Activated naive CD4-positive, alpha-beta T cell treated with anti-CD3 and anti-CD28 coated beads, Interleukin-2, amount 50 U/mL, for 24 hours (primary cell): ENCODE measurements around the gene POLR2J2.
"Not testable (repeated sequence)": the region's sequence is repeated elsewhere in the genome, so short reads cannot be mapped to it uniquely, and the experiment has no call there.

Source experiments
- H3K27ac Mint-ChIP-seq: one replicate; pipeline ENCODE4 v1.8.0; 2021; ENCODE audit warnings: mild to moderate bottlenecking, mixed read lengths
- H3K27me3 Mint-ChIP-seq: one replicate; pipeline ENCODE4 v1.8.0; 2021; ENCODE audit warnings: mixed read lengths
- H3K36me3 Mint-ChIP-seq: one replicate; pipeline ENCODE4 v1.8.0; 2021; ENCODE audit warnings: mixed read lengths
- H3K4me1 Mint-ChIP-seq: one replicate; pipeline ENCODE4 v1.8.0; 2021; ENCODE audit warnings: mixed read lengths
- H3K4me3 Mint-ChIP-seq: one replicate; pipeline ENCODE4 v1.8.0; 2021; ENCODE audit warnings: mild to moderate bottlenecking, mixed read lengths
- H3K9me3 Mint-ChIP-seq: one replicate; pipeline ENCODE4 v1.8.0; 2021; ENCODE audit warnings: mixed read lengths

Gene POLR2J2

DNA sequence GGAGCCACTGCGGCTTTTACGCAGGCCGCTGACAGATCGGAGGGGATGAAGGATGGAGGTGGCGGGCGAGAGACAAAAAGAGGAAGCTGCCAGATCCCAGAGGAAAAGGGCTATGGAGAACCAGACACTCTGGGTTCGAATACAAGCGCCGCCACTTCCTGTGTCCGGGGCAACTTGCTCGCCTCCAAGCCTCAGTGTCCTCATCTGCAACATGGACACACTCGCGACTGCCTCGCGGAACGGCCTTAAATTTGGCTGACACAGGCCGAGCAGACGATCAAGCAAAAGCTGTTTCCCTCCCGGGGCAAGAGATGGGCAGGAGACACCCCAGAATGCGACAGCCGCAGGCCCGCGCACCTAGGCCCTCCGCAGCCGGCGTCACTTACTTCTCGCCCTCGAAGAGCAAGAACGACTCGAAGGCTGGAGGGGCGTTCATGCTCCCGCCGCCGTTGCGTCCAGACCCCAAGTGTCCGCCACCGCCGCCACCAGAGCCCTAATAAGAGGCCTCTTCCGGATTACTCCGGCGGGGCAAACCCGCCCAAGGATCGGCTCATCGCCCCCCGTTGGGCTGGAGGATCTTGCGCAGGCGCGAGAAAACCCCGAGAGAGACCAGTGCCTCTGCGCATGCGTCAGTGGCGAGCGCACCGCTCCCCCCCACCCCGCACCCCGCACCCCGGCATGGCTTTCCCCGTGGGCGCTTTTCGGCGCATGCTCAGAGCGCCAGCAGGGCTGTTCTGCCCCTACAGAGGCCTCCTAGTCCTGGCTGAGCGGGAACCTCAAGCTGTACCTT lies at the start of gene POLR2J2:
POLR2J2 (minus strand) TSS at position 498 of the 790 bp plus-strand sequence; CDS start at position 436, 62 bp downstream.
- H3K27me3 Mint-ChIP-seq, H3K9me3 Mint-ChIP-seq, H3K36me3 Mint-ChIP-seq, H3K4me3 Mint-ChIP-seq, H3K27ac Mint-ChIP-seq, H3K4me1 Mint-ChIP-seq: not testable (repeated sequence)

GRCh38 chr7:102718491-102718890 lies 47.0 kb upstream of the POLR2J2 start:
- not testable (repeated sequence) for H3K9me3 Mint-ChIP-seq, H3K27me3 Mint-ChIP-seq, H3K4me1 Mint-ChIP-seq, H3K36me3 Mint-ChIP-seq, H3K4me3 Mint-ChIP-seq, H3K27ac Mint-ChIP-seq

DNA sequence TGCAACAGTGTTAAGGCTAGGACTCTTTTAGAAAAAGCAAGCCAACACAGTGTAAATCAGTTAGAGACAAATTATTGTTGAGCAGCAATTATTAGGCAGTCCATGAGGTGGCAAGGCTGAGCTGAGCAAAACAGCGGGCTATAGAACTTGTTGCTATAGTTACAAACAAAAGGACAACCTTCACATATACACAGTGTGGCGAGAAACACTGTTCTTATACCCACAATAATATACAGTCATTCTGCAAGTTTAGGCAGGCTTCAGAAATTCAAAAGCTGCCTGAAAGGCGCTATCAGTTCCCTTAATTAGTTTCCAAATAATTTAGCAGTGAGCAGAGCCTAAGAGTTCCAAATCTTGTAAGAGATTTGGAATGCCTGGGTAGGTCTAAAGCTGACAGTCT lies 44.3 kb upstream of the POLR2J2 start:
- not testable (repeated sequence) for H3K36me3 Mint-ChIP-seq, H3K27me3 Mint-ChIP-seq, H3K9me3 Mint-ChIP-seq, H3K4me1 Mint-ChIP-seq, H3K4me3 Mint-ChIP-seq, H3K27ac Mint-ChIP-seq

DNA sequence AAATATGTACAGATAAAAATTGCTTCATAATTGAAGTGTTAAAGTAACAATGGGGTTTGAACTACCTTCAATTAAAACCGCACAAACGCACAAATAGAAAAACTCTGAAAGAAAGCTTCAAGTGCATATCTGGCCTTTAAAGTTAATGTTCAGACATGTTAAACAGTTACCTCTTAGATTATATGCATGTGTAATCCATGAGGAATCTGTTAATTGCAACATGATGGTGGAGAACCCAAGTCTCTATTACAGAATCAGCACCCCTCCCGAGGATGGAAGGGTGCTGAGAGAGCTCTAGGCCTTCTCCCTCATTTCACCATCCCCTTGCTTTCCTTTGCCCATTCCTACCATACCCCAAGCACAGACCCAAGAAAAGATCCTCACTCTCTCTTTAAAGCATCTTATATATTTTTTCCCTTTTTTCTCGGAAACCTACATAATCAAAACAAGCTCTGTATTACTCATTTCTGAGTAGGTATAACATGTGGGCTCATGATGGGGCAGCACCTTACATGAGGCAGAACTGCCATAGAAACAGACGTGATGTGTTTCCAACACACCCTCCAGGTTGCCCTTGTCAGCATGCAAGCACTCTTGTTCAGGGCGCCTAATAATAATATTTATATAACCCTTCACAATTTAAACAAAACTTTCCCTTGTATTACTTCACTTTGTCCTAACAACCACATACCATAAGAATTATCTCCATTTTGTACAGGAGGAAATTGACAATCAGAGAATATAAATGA lies 43.5 kb upstream of the POLR2J2 start:
- not testable (repeated sequence) for H3K9me3 Mint-ChIP-seq, H3K4me3 Mint-ChIP-seq, H3K36me3 Mint-ChIP-seq, H3K4me1 Mint-ChIP-seq, H3K27ac Mint-ChIP-seq, H3K27me3 Mint-ChIP-seq

DNA sequence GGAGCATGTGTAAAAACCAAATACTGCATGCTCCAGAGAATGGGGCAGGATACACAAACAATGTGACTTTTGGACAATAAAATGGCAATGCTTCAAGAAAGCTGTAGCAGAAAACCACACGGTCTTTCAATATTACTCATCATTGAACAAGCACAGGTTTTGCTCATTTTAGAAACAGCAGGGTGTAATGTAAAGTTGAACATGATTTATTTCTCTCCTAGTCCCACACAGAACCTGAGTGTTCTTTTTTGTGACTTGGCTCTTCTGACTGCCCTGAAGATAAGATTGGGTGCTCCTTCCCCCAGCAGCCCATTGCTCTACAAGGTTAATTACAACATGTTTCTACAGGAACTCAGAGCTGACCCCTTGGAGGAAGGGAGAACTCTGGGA lies 42.2 kb upstream of the POLR2J2 start:
- not testable (repeated sequence) for H3K4me3 Mint-ChIP-seq, H3K27me3 Mint-ChIP-seq, H3K9me3 Mint-ChIP-seq, H3K4me1 Mint-ChIP-seq, H3K36me3 Mint-ChIP-seq
- peak overlapping the region; percentile 14 for H3K27ac Mint-ChIP-seq

DNA sequence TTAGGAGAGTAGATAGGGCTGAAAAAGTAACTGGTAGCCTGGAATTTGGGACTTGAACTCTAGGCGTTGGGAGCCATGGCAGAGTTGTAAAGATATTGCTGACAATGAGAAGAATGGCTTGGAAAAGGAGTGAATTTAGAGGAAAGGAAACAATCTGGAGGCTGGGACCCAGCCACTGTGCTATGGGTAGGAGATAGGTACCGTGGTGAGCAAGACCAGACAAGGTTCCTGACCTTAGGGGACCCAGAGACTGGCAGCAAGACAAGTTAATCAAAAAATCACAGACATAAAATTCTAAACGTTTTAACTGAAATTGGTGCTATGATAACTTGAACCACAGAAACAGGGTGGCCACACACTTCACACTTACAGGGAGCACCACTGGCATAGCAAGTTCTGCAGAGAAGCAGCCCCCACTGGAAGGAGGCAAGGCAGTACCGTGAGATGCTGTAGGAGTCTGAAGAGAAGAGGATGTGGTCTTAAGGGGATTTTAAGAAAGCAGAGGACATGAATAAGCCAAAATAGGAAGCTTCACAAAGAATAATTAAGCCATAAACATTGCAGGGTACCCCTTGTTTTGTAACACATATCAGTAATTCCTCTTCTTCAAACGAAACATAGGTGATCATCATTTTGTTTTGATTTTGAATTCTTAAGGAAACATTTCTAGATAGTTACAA lies 41.7 kb upstream of the POLR2J2 start:
- not testable (repeated sequence) for H3K9me3 Mint-ChIP-seq, H3K4me1 Mint-ChIP-seq, H3K27me3 Mint-ChIP-seq, H3K36me3 Mint-ChIP-seq
- Mint-ChIP-seq H3K27ac (peak overlapping the region; percentile 14), H3K4me3 (peak overlapping the region; percentile 15)

GRCh38 chr7:102698962-102699750 lies 27.7 kb upstream of the POLR2J2 start:
- H3K27ac Mint-ChIP-seq, H3K27me3 Mint-ChIP-seq: not testable (repeated sequence)

GRCh38 chr7:102697642-102698512 lies 26.4 kb upstream of the POLR2J2 start:
- not testable (repeated sequence) for H3K27me3 Mint-ChIP-seq, H3K27ac Mint-ChIP-seq, H3K36me3 Mint-ChIP-seq, H3K4me3 Mint-ChIP-seq, H3K4me1 Mint-ChIP-seq, H3K9me3 Mint-ChIP-seq

More at GRCh38 chr7:102698962-102699750, 27.7 kb upstream of the POLR2J2 start:
- H3K4me1 Mint-ChIP-seq, H3K4me3 Mint-ChIP-seq, H3K36me3 Mint-ChIP-seq, H3K9me3 Mint-ChIP-seq: not testable (repeated sequence)

DNA sequence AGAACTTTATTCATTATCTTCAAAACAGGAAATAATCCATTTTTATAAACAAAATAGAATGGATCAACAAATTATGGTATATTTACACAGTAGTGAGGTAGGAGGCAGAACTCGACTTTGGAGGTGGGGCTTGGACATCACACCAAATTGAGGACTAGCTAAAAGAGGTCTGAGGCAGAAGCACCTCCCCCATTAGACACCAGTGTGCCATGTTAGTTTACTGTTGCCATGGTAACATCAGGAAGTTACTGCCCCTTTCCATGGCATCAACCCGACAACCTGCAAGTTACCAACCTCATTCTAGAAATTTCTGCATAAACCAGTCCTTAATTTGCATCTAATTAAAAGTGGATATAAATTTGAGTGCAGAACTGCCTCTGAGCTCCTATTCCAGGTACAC lies 24.5 kb upstream of the POLR2J2 start:
- H3K36me3 Mint-ChIP-seq, H3K27me3 Mint-ChIP-seq, H3K27ac Mint-ChIP-seq, H3K9me3 Mint-ChIP-seq, H3K4me1 Mint-ChIP-seq, H3K4me3 Mint-ChIP-seq: not testable (repeated sequence)

DNA sequence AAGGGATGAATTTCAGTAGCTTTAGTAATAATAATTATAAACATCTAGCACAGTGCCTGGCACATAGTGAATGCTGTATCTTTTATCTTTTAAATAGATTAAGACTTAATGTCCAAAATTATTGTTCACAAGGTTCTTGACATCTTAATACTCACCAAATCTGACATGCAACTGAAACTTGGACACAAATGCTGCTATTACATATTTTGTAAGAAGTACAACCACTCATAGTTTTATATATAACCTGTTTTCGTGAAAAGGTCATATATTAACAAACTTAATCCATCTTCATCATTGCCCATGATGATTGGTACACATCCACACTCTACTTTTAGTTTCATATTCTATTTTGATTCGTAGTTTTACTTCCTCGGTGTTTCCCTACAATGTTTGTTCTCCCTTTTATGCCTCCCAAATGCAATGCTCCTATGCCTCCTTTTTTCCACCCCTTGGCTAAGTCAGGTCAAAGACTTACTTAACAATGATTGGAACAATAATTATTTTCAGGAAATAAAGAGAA lies 23.6 kb upstream of the POLR2J2 start:
- not testable (repeated sequence) for H3K4me1 Mint-ChIP-seq, H3K4me3 Mint-ChIP-seq, H3K9me3 Mint-ChIP-seq, H3K27me3 Mint-ChIP-seq, H3K36me3 Mint-ChIP-seq, H3K27ac Mint-ChIP-seq

GRCh38 chr7:102694008-102694407 lies 22.5 kb upstream of the POLR2J2 start:
- H3K4me3 Mint-ChIP-seq, H3K27me3 Mint-ChIP-seq, H3K36me3 Mint-ChIP-seq, H3K9me3 Mint-ChIP-seq, H3K27ac Mint-ChIP-seq, H3K4me1 Mint-ChIP-seq: not testable (repeated sequence)

- not testable (repeated sequence) for H3K27ac Mint-ChIP-seq, H3K4me1 Mint-ChIP-seq, H3K9me3 Mint-ChIP-seq, H3K27me3 Mint-ChIP-seq, H3K4me3 Mint-ChIP-seq, H3K36me3 Mint-ChIP-seq
Observed at GRCh38 chr7:102690602-102691001, 19.1 kb upstream of the POLR2J2 start.

DNA sequence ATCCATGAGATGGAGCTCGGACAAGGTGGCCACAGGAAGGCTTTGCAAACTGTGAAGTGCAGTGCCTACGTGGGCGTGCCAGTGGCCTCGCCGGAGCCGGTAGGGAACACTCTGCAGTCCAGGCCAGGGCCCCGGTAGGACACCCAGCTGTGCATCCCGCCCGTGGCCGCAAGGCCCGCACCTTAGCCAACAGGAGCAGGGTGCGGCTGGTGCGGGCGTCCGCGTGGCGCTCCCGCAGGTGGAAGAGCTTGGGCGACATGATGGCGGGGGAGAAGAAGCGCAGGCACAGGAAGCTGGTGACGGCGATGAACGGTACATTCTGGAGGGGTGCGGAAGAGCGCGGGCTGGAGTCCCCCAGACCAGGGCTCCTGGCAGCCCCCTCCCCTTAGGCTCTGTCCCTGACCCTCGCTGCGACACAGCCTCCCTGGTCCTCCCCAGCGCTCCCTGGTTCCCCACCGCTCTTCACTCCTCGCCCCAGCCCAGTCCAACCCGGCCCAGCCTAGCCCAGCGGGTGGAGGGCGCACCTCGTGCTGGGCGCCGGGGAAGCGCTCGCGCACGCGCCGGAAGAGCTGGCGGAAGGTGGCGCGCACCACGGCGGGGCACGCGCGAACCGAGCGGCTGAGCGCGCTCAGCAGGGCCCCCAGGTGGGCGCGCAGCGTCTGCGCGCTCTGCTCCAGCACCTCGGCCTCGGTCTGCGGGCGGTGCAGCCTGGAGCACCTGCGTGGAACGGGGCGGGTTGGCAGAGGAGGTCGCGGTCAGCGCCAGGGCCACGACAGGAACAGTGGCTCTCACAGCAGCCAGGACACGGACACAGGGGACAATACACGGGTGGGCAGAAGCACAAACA lies 18.2 kb upstream of the POLR2J2 start:
- not testable (repeated sequence) for H3K27ac Mint-ChIP-seq, H3K36me3 Mint-ChIP-seq, H3K9me3 Mint-ChIP-seq, H3K4me1 Mint-ChIP-seq, H3K4me3 Mint-ChIP-seq, H3K27me3 Mint-ChIP-seq

DNA sequence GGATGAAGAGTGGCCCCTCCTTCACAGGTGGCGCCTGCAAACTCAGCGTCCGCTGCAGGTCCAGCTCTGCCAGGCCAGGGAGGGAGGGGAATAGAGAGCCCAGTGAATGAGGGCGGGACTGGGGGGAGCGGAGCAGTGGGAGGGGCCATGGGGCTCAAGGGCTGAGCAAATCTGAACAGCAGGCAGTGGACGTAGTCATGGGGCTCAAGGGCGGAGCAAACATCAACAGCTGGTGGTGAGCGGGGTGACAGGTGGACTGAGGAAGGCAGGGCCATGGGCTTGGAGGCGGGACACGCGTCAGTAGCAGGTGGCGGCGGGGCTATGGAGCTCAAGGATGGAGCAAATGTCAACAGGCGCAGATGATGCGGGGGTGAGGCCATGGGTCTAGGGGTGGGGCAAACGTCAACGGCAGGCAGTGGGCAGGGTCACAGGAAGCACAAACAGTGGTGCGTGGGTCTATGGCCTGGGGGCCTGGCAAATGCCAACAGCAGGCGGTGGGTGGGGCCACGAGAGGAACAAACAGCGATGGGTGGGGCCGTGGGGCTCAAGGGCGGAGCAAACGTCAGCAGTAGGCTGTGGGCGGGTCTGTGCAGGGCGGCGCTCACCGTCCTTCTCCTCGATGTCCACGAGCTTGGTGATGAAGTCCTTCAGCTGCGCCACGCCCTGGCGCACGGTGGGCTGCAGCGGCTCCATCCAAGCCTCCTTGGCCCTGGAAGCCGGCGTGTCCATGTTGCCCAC lies 17.0 kb upstream of the POLR2J2 start:
- not testable (repeated sequence) for H3K9me3 Mint-ChIP-seq, H3K36me3 Mint-ChIP-seq, H3K27ac Mint-ChIP-seq, H3K4me3 Mint-ChIP-seq, H3K4me1 Mint-ChIP-seq, H3K27me3 Mint-ChIP-seq
